Measurements from ENCODE around the gene DDIT4. TPM values are rescaled to one million over a fixed set of nuclear protein-coding genes. Genes with fewer than 3 reads are reported as not detected.

The DDIT4 gene
- total and polyA plus RNA-seq, 2 of the 8 experiments (the other 6 are each of a cell fraction or from before 2014, with no cell fraction given) = 47.4 to 108 TPM

DNA sequence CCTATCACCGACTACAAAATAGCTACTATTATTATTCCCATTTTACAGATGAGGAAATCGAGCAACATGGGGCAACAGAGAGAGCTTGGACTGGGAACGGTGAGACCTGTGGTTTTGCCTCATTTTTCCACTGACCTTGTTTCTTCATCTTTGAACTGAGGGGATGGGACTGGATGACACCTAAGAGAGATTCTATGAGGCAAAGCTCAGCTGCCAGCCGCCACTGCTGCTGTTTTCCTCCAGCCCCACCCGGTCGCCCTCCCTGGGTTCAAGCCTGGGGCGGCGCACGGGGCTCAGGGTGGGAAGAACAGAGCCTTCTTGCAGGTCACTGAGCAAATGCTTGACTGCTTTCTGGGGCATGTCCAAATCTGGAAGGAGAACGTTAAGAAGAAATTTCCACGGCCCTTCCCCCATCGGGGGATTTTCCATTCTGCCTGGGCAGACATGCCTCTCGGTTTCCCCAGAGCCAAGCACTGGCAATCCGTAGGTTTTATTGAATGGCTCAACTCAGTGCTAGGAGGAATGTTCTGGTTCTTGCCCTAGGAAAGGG is 12.3 kb downstream of the DDIT4 start (continued):
- TF ChIP-seq, protein P1, sequence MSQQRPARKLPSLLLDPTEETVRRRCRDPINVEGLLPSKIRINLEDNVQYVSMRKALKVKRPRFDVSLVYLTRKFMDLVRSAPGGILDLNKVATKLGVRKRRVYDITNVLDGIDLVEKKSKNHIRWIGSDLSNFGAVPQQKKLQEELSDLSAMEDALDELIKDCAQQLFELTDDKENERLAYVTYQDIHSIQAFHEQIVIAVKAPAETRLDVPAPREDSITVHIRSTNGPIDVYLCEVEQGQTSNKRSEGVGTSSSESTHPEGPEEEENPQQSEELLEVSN (IDR thresholded peaks at IDR 0.05) = no peak
- no peak for TF ChIP-seq BACH1 (IDR thresholded peaks at IDR 0.05; ENCODE audit: low read length)
- no peak for TF ChIP-seq KDM4A (IDR thresholded peaks at IDR 0.05; ENCODE audit: low read depth, low read length, severe bottlenecking)
- no peak for TF ChIP-seq EZH2 (IDR thresholded peaks at IDR 0.05; ENCODE audit: low read depth, low read length, severe bottlenecking)
- TF ChIP-seq ASH2L (IDR thresholded peaks at IDR 0.05; ENCODE audit: low read length) = no peak
- no peak for TF ChIP-seq NRF1 (IDR thresholded peaks at IDR 0.05; ENCODE audit: low read depth, low read length)

Measured in H1 (cell line).